IMR-90 (cell line): Measurements from ENCODE around the gene NPHP4. TPM values are rescaled to one million over a fixed set of nuclear protein-coding genes. Genes with fewer than 3 reads are reported as not detected.

Source experiments
- ATAC-seq: fragments of 200-7000 bp; cut with Tn5 transposase; 2 replicates; pipeline ENCODE4 v1.9.1; 2020; ENCODE audit warnings: low read depth, mild to moderate bottlenecking, moderate library complexity
- BruUV-seq: library from RNA; stranded (reverse); fragments of 400-500 nt; replicated peaks from 2 replicates; lab custom pipeline; 2021; lab: Mats Ljungman, UMichigan
- CTCF ChIA-PET: fragments of 300-600 bp; formaldehyde crosslinking; extraction: SDS; loops from one replicate; lab custom pipeline; 2021; ENCODE audit warnings: antibody characterized with exemption; lab: Yijun Ruan, JAX
- POLR2A ChIA-PET: fragments of 300-600 bp; sonication (Branson Sonifier 250); formaldehyde crosslinking; loops from one replicate; lab custom pipeline; 2022; ENCODE audit warnings: antibody characterized with exemption; ENCODE audit not compliant: unreplicated experiment; lab: Charles Lee
- DNase-seq: peaks from one replicate; pipeline ENCODE4 v3.0.0; 2013
- H2AFZ ChIP-seq: replicated peaks from 2 replicates; pipeline ENCODE3; 2013; ENCODE audit warnings: low read length, mild to moderate bottlenecking; ENCODE audit not compliant: poor library complexity
- H2AK5ac ChIP-seq: 2 replicates; pipeline ENCODE4 v1.6.1; 2013; ENCODE audit warnings: low read depth, low read length, inconsistent platforms
- H2AK9ac ChIP-seq: replicated peaks from 2 replicates; pipeline ENCODE3; 2013; ENCODE audit warnings: mild to moderate bottlenecking, low read depth, low read length, moderate library complexity; ENCODE audit not compliant: poor library complexity
- H2BK120ac ChIP-seq: 2 replicates; pipeline ENCODE4 v1.6.1; 2013; ENCODE audit warnings: low read depth, low read length, inconsistent platforms
- H2BK15ac ChIP-seq: 3 replicates; pipeline ENCODE4 v1.6.1; 2013; ENCODE audit warnings: low read depth, low read length, inconsistent platforms
- H2BK20ac ChIP-seq: 2 replicates; pipeline ENCODE4 v1.6.1; 2013; ENCODE audit warnings: low read depth, mild to moderate bottlenecking, inconsistent platforms, low read length, moderate library complexity
- H2BK5ac ChIP-seq: 2 replicates; pipeline ENCODE4 v1.6.1; 2013; ENCODE audit warnings: mild to moderate bottlenecking, low read depth, low read length, inconsistent platforms; ENCODE audit not compliant: poor library complexity, severe bottlenecking
- H3K14ac ChIP-seq: replicated peaks from 2 replicates; pipeline ENCODE4 v1.6.1; 2013; ENCODE audit warnings: low read depth, low read length, inconsistent platforms
- H3K18ac ChIP-seq: 2 replicates; pipeline ENCODE4 v1.6.1; 2013; ENCODE audit warnings: low read depth, low read length, control low read depth
- H3K23ac ChIP-seq: 2 replicates; pipeline ENCODE4 v1.6.1; 2013; ENCODE audit warnings: low read depth, low read length, inconsistent platforms
- H3K27ac ChIP-seq: 2 replicates; pipeline ENCODE4 v1.5.1; 2013; ENCODE audit warnings: mild to moderate bottlenecking, control low read depth, low read length; ENCODE audit not compliant: insufficient read depth
- H3K27me3 ChIP-seq: 2 replicates; pipeline ENCODE4 v1.6.1; 2013; ENCODE audit warnings: low read length; ENCODE audit not compliant: control insufficient read depth, insufficient read depth
- H3K36me3 ChIP-seq: 2 replicates; pipeline ENCODE4 v1.6.1; 2013; ENCODE audit warnings: low read length, mixed read lengths; ENCODE audit not compliant: control insufficient read depth, insufficient read depth
- H3K4ac ChIP-seq: 2 replicates; pipeline ENCODE4 v1.6.1; 2013; ENCODE audit warnings: low read depth, low read length, inconsistent platforms
- H3K4me1 ChIP-seq: 2 replicates; pipeline ENCODE4 v1.6.1; 2013; ENCODE audit warnings: low read length, mixed read lengths; ENCODE audit not compliant: control insufficient read depth, insufficient read depth
- H3K4me2 ChIP-seq: 2 replicates; pipeline ENCODE4 v1.6.1; 2013; ENCODE audit warnings: low read depth, mild to moderate bottlenecking, control low read depth, low read length, moderate library complexity
- H3K4me3 ChIP-seq: 2 replicates; pipeline ENCODE4 v1.5.1; 2013; ENCODE audit warnings: low read depth, mild to moderate bottlenecking, control low read depth, low read length, moderate library complexity; ENCODE audit not compliant: insufficient read depth
- H3K56ac ChIP-seq: 2 replicates; pipeline ENCODE4 v1.6.1; 2013; ENCODE audit warnings: low read length, inconsistent platforms; ENCODE audit not compliant: insufficient read depth; ENCODE audit errors: extremely low read depth
- H3K79me1 ChIP-seq, 2 experiments: 2 replicates each; pipeline ENCODE4 v1.6.1; 2013; ENCODE audit warnings: low read length in 2 of 2, inconsistent platforms in 1 of 2, low read depth in 1 of 2
- H3K9ac ChIP-seq: 2 replicates; pipeline ENCODE4 v1.6.1; 2013; ENCODE audit warnings: low read depth, low read length, control low read depth
- H3K9me1 ChIP-seq: 2 replicates; pipeline ENCODE4 v1.6.1; 2013; ENCODE audit warnings: low read length, inconsistent platforms; ENCODE audit not compliant: insufficient read depth
- H3K9me3 ChIP-seq: 2 replicates; pipeline ENCODE4 v1.6.1; 2013; ENCODE audit warnings: low read length; ENCODE audit not compliant: control insufficient read depth, insufficient read depth
- H4K20me1 ChIP-seq: 2 replicates; pipeline ENCODE4 v1.6.1; 2013; ENCODE audit warnings: low read length, inconsistent platforms; ENCODE audit not compliant: insufficient read depth
- H4K5ac ChIP-seq: 2 replicates; pipeline ENCODE4 v1.6.1; 2013; ENCODE audit warnings: mild to moderate bottlenecking, low read depth, low read length, control low read depth
- H4K8ac ChIP-seq, 2 experiments: 2 replicates each; pipeline ENCODE4 v1.6.1; 2013; ENCODE audit warnings: low read depth in 2 of 2, low read length in 2 of 2, control low read depth in 1 of 2, inconsistent platforms in 1 of 2
- H4K91ac ChIP-seq: 2 replicates; pipeline ENCODE4 v1.6.1; 2013; ENCODE audit warnings: low read depth, low read length, inconsistent platforms; ENCODE audit not compliant: insufficient read depth
- BHLHE40 ChIP-seq: fragments of 150-350 bp; IDR thresholded peaks from 2 replicates; pipeline ENCODE4 v1.6.1; 2016; ENCODE audit warnings: mild to moderate bottlenecking, low read depth, low read length
- CEBPB ChIP-seq: IDR thresholded peaks from 2 replicates; pipeline ENCODE4 v1.6.1; 2012; ENCODE audit warnings: low read depth, low read length, improper control_type of control experiment
- FOS ChIP-seq: fragments of 150-350 bp; IDR thresholded peaks from 2 replicates; pipeline ENCODE4 v1.6.1; 2016; ENCODE audit warnings: low read depth, low read length
- MAFK ChIP-seq: IDR thresholded peaks from 2 replicates; pipeline ENCODE4 v1.6.1; 2012; ENCODE audit warnings: low read depth, low read length, improper control_type of control experiment
- MAZ ChIP-seq: IDR thresholded peaks from 2 replicates; pipeline ENCODE4 v1.6.1; 2012; ENCODE audit warnings: low read depth, mild to moderate bottlenecking, low read length, improper control_type of control experiment, moderate library complexity, borderline replicate concordance
- MXI1 ChIP-seq: IDR thresholded peaks from 2 replicates; pipeline ENCODE4 v1.6.1; 2012; ENCODE audit warnings: low read depth, mild to moderate bottlenecking, low read length, moderate library complexity, borderline replicate concordance
- RAD21 ChIP-seq: IDR thresholded peaks from 2 replicates; pipeline ENCODE4 v1.6.1; 2012; ENCODE audit warnings: low read length, improper control_type of control experiment
- RCOR1 ChIP-seq: IDR thresholded peaks from 2 replicates; pipeline ENCODE4 v1.6.1; 2012; ENCODE audit warnings: mild to moderate bottlenecking, low read length, improper control_type of control experiment; ENCODE audit not compliant: insufficient replicate concordance
- RFX5 ChIP-seq: IDR thresholded peaks from 2 replicates; pipeline ENCODE4 v1.8.0; 2012; ENCODE audit warnings: low read depth, mild to moderate bottlenecking, low read length, moderate library complexity
- WGBS, 2 experiments: methylation state at CpG; one replicate each; pipeline versions ENCODE4 v1.1.5 to v1.1.7; 2013; ENCODE audit warnings: missing lambda C conversion rate in 2 of 2; ENCODE audit not compliant: insufficient read length in 1 of 2; ENCODE audit errors: extremely low coverage in 2 of 2; 5-methylcytosine and 5-hydroxymethylcytosine counted together
- dilution Hi-C: fragments of 300-500 bp; cut with HindIII; formaldehyde crosslinking; loops from one replicate; pipeline ENCODE4 v1.14.3; 2018; ENCODE audit warnings: low sequenced_read_pairs; ENCODE audit not compliant: unreplicated experiment
- in situ Hi-C: fragments of 300-500 bp; cut with MboI; formaldehyde crosslinking; loops from 3 replicates; pipeline ENCODE4 v1.14.3; 2019; ENCODE audit warnings: low sequenced_read_pairs, inconsistent platforms, mixed read lengths
- intact Hi-C: fragments of 100-400 bp; cut with micrococcal nuclease; formaldehyde crosslinking; loops from 2 replicates; pipeline ENCODE4 v1.10.0; 2022
- polyA plus RNA-seq, 3 experiments: library from polyadenylated mRNA; depleted of rRNA; stranded (reverse); fragments of >200 nt; gene quantifications; 2 replicates each; pipeline ENCODE4 v1.2.3, GENCODE V29; 2012; ENCODE audit warnings: low replicate concordance in 1 of 3
- total RNA-seq: library from RNA; depleted of rRNA; stranded (reverse); fragments of >200 nt; gene quantifications from 2 replicates; pipeline ENCODE4 v1.2.3, GENCODE V29; 2012
- TF ChIP-seq, protein P1 (sequence below): fragments of 150-350 bp; IDR thresholded peaks from 2 replicates; pipeline ENCODE4 v1.6.1; 2017; ENCODE audit warnings: mild to moderate bottlenecking, antibody characterized with exemption, low read length, low read depth
- TF ChIP-seq, protein P2 (sequence below): conservative IDR thresholded peaks from 2 replicates; pipeline ENCODE4 v1.5.1; 2012; ENCODE audit warnings: mild to moderate bottlenecking, low read depth, low read length, improper control_type of control experiment

NPHP4 gene
- total and polyA plus RNA-seq, 2 of the 4 experiments (the other 2 are of a cell fraction) = 2.0 to 5.5 TPM

DNA sequence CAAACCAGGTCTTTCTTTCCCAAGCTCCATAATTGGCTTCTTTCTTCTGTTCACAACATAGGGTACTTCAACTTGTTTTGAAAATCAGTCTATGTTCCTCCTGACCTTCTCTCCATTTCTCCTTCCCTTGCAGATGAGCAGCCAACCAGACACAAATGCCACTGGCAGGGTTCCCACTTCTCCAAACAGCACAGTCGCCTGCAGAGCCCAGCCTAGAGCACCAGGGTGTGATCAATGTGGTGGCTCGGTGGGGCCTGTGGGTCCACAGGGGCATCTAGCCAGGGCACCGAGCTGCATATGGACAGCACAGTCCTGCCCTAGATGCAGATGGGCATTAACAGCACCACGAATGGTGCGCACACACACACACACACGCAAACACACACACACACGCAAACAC is 112.8 kb downstream of the NPHP4 start:
- Histone ChIP-seq H3K4me2 (no peak overlapping the region), H3K14ac (no peak overlapping the region), H3K18ac (no peak overlapping the region), H3K36me3 (peaks cover 18% of the 10 kb centered on the region), H3K56ac (no peak overlapping the region), H2BK120ac (no peak overlapping the region), H2AK5ac (no peak overlapping the region), H2AFZ (no peak overlapping the region), H2BK15ac (no peak overlapping the region), H3K27ac (no peak overlapping the region), H2BK20ac (no peak overlapping the region), H3K9me3 (peaks cover 7% of the 10 kb centered on the region; the same call in 1 of the 2 replicates), H3K4me3 (no peak overlapping the region), H3K4me1 (no peaks in the 10 kb centered on the region), H3K23ac (no peak overlapping the region), H3K9ac (no peak overlapping the region), H3K27me3 (no peaks in the 10 kb centered on the region), H2AK9ac (no peak overlapping the region), H2BK5ac (no peak overlapping the region), H3K9me1 (no peaks in the 10 kb centered on the region), H4K8ac (no peak overlapping the region), H4K5ac (no peak overlapping the region), H3K4ac (no peak overlapping the region), H4K91ac (no peak overlapping the region), H3K79me1 (no peaks in the 10 kb centered on the region), H4K20me1 (no peaks in the 10 kb centered on the region)
- BruUV-seq = no TSS peak
- POLR2A ChIA-PET = no interaction called here
- WGBS, 2 experiments = 60% methylated on average over 1 of the region's 7 CpGs; no CpG with 5 or more reads in 1 of the 2 experiments
- CTCF ChIA-PET = no interaction called here
- ATAC-seq = no peak
- TF ChIP-seq FOS = no peak
- TF ChIP-seq CEBPB = no peak
- TF ChIP-seq MAFK = no peak
- TF ChIP-seq RFX5 = no peak
- TF ChIP-seq, protein P1, sequence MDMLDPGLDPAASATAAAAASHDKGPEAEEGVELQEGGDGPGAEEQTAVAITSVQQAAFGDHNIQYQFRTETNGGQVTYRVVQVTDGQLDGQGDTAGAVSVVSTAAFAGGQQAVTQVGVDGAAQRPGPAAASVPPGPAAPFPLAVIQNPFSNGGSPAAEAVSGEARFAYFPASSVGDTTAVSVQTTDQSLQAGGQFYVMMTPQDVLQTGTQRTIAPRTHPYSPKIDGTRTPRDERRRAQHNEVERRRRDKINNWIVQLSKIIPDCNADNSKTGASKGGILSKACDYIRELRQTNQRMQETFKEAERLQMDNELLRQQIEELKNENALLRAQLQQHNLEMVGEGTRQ = no peak
- TF ChIP-seq MXI1 = no peak
- TF ChIP-seq, protein P2, sequence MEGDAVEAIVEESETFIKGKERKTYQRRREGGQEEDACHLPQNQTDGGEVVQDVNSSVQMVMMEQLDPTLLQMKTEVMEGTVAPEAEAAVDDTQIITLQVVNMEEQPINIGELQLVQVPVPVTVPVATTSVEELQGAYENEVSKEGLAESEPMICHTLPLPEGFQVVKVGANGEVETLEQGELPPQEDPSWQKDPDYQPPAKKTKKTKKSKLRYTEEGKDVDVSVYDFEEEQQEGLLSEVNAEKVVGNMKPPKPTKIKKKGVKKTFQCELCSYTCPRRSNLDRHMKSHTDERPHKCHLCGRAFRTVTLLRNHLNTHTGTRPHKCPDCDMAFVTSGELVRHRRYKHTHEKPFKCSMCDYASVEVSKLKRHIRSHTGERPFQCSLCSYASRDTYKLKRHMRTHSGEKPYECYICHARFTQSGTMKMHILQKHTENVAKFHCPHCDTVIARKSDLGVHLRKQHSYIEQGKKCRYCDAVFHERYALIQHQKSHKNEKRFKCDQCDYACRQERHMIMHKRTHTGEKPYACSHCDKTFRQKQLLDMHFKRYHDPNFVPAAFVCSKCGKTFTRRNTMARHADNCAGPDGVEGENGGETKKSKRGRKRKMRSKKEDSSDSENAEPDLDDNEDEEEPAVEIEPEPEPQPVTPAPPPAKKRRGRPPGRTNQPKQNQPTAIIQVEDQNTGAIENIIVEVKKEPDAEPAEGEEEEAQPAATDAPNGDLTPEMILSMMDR = no peak
- no peak for TF ChIP-seq RAD21
- TF ChIP-seq MAZ = no peak
- no peak for TF ChIP-seq RCOR1
- TF ChIP-seq BHLHE40 = no peak
- dilution Hi-C loops = no loop called here
- intact Hi-C loops = no loop called here
- in situ Hi-C loops = no loop called here
- DNase-seq = no peak
